A549 treated with AZD9567 at 1 μM for 4 hours (cell line): ENCODE results near the gene POLD1. TPM values are rescaled to one million over a fixed set of nuclear protein-coding genes. Genes with fewer than 3 reads are reported as not detected.

Experiments
- total RNA-seq: library from RNA; stranded (reverse); fragments of 200-300 nt; extraction: Qiagen RNA extraction; gene quantifications from 5 replicates; pipeline ENCODE4 v1.2.3, GENCODE V29; 2022; ENCODE audit not compliant: insufficient read depth

POLD1 gene
- total RNA-seq = 63.6 to 89.7 TPM (median 86.9 TPM) in 5 replicates

GRCh38 chr19:50383852-50384684, at the start of gene POLD1:
POLD1 (plus strand) TSS chr19:50384347; CDS start chr19:50398852, 14,505 bp downstream.

GRCh38 chr19:50365434-50366306, 18.5 kb upstream of the POLD1 start, which contains the start of gene NAPSA:
NAPSA (minus strand) TSS chr19:50365639; CDS start chr19:50365621, 18 bp downstream.

GRCh38 chr19:50376166-50377050, 7.7 kb upstream of the POLD1 start, which contains the start of gene NR1H2:
NR1H2 (plus strand) TSS chr19:50376457; CDS start chr19:50377606, 1,149 bp downstream.

GRCh38 chr19:50418176-50419021, 34.3 kb downstream of the POLD1 start, which contains the start of gene SPIB:
SPIB (plus strand) TSS chr19:50418938; CDS start chr19:50418963, 25 bp downstream.

GRCh38 chr19:50432221-50433028, 48.3 kb downstream of the POLD1 start, which contains the start of gene MYBPC2:
MYBPC2 (plus strand) TSS chr19:50432892; CDS start chr19:50432954, 62 bp downstream.

Other genes with a start within 250 kb of the POLD1 start
- gene IZUMO2, start 221.1 kb upstream of the POLD1 start, total RNA-seq = not detected in 5 replicates
- 4.3 to 6.6 TPM (median 6.0 TPM) in 5 replicates for gene MYH14, start 180.7 kb upstream of the POLD1 start, total RNA-seq
- 1.2 to 2.1 TPM (median 1.9 TPM) in 5 replicates for gene KCNC3, start 55.0 kb upstream of the POLD1 start, total RNA-seq
- 0.77 to 1.1 TPM (median 0.91 TPM) in 4 of 5 replicates, not detected in the other for gene NAPSA, start 18.7 kb upstream of the POLD1 start, total RNA-seq
- 57.6 to 80.9 TPM (median 78.3 TPM) in 5 replicates for gene NR1H2, start 7.9 kb upstream of the POLD1 start, total RNA-seq
- gene SPIB, start 34.6 kb downstream of the POLD1 start, total RNA-seq = 0.10 to 0.31 TPM (median 0.19 TPM) in 4 of 5 replicates, not detected in the other
- gene MYBPC2, start 48.5 kb downstream of the POLD1 start, total RNA-seq = not detected in 5 replicates
- gene EMC10, start 92.2 kb downstream of the POLD1 start, total RNA-seq = 114 to 169 TPM (median 165 TPM) in 5 replicates
- gene GARIN5A, start 92.5 kb downstream of the POLD1 start, total RNA-seq = 1.5 to 2.6 TPM (median 2.0 TPM) in 4 of 5 replicates, not detected in the other
- gene JOSD2, start 126.8 kb downstream of the POLD1 start, total RNA-seq = 50.9 to 88.9 TPM (median 81.5 TPM) in 5 replicates
- gene ASPDH, start 129.6 kb downstream of the POLD1 start, total RNA-seq = not detected in 5 replicates
- 0.30 to 0.40 TPM (median 0.32 TPM) in 4 of 5 replicates, not detected in the other for gene LRRC4B, start 184.1 kb downstream of the POLD1 start, total RNA-seq